Activated T-cell treated with anti-CD3 and anti-CD28 coated beads, Interleukin-2, amount 50 U/mL, for 24 hours (primary cell): ENCODE measurements around the gene RAD52.

Experiments
- DNase-seq: peaks from one replicate; pipeline ENCODE4 v3.0.0-alpha.2; 2020
- H3K27ac Mint-ChIP-seq: 2 replicates; pipeline ENCODE4 v1.8.0; 2020; ENCODE audit warnings: mild to moderate bottlenecking, mixed read lengths
- H3K27me3 Mint-ChIP-seq: 2 replicates; pipeline ENCODE4 v1.8.0; 2020; ENCODE audit warnings: mixed read lengths
- H3K36me3 Mint-ChIP-seq: 2 replicates; pipeline ENCODE4 v1.8.0; 2020; ENCODE audit warnings: low read depth, mixed read lengths
- H3K4me1 Mint-ChIP-seq: 2 replicates; pipeline ENCODE4 v1.8.0; 2020; ENCODE audit warnings: low read depth, mixed read lengths
- H3K4me3 Mint-ChIP-seq: 2 replicates; pipeline ENCODE4 v1.8.0; 2020; ENCODE audit warnings: mild to moderate bottlenecking, moderate library complexity, mixed read lengths
- H3K9me3 Mint-ChIP-seq: 2 replicates; pipeline ENCODE4 v1.8.0; 2020; ENCODE audit warnings: mixed read lengths

Gene RAD52

GRCh38 chr12:979349-979748 is 29.9 kb upstream of the RAD52 start:
- H3K4me3 Mint-ChIP-seq, result no peak overlapping the region
- peaks cover 6% of the 10 kb centered on the region for H3K4me1 Mint-ChIP-seq
- H3K9me3 Mint-ChIP-seq, result no peaks in the 10 kb centered on the region
- H3K27ac Mint-ChIP-seq, result no peak overlapping the region
- DNase-seq, result no peak
- H3K27me3 Mint-ChIP-seq, result no peaks in the 10 kb centered on the region
- H3K36me3 Mint-ChIP-seq, result no peaks in the 10 kb centered on the region

GRCh38 chr12:977156-977555 is 27.7 kb upstream of the RAD52 start:
- Mint-ChIP-seq H3K27me3 (no peaks in the 10 kb centered on the region), H3K36me3 (no peaks in the 10 kb centered on the region), H3K4me3 (no peak overlapping the region), H3K27ac (no peak overlapping the region), H3K4me1 (peaks cover 6% of the 10 kb centered on the region), H3K9me3 (no peaks in the 10 kb centered on the region)
- no peak for DNase-seq

- Mint-ChIP-seq H3K4me1 (peaks cover 6% of the 10 kb centered on the region), H3K9me3 (no peaks in the 10 kb centered on the region), H3K27ac (no peak overlapping the region), H3K36me3 (no peaks in the 10 kb centered on the region), H3K27me3 (no peaks in the 10 kb centered on the region), H3K4me3 (no peak overlapping the region)
- DNase-seq, result no peak
Observed at GRCh38 chr12:976644-977043, 27.1 kb upstream of the RAD52 start.

GRCh38 chr12:974271-974862 is 24.9 kb upstream of the RAD52 start:
- no peaks in the 10 kb centered on the region for H3K9me3 Mint-ChIP-seq
- no peak overlapping the region for H3K4me3 Mint-ChIP-seq
- DNase-seq, result no peak
- no peak overlapping the region for H3K27ac Mint-ChIP-seq
- no peaks in the 10 kb centered on the region for H3K36me3 Mint-ChIP-seq
- H3K4me1 Mint-ChIP-seq, result no peaks in the 10 kb centered on the region
- no peaks in the 10 kb centered on the region for H3K27me3 Mint-ChIP-seq

- no peaks in the 10 kb centered on the region for H3K9me3 Mint-ChIP-seq
- no peak overlapping the region for H3K4me3 Mint-ChIP-seq
- no peaks in the 10 kb centered on the region for H3K36me3 Mint-ChIP-seq
- H3K4me1 Mint-ChIP-seq, result no peaks in the 10 kb centered on the region
- no peak for DNase-seq
- no peak overlapping the region for H3K27ac Mint-ChIP-seq
- no peaks in the 10 kb centered on the region for H3K27me3 Mint-ChIP-seq
Observed at GRCh38 chr12:971991-972390, 22.5 kb upstream of the RAD52 start.

GRCh38 chr12:969821-970220 is 20.3 kb upstream of the RAD52 start:
- H3K4me1 Mint-ChIP-seq, result no peaks in the 10 kb centered on the region
- H3K9me3 Mint-ChIP-seq, result no peaks in the 10 kb centered on the region
- no peaks in the 10 kb centered on the region for H3K27me3 Mint-ChIP-seq
- H3K27ac Mint-ChIP-seq, result no peak overlapping the region
- no peaks in the 10 kb centered on the region for H3K36me3 Mint-ChIP-seq
- no peak for DNase-seq
- H3K4me3 Mint-ChIP-seq, result no peak overlapping the region

- no peaks in the 10 kb centered on the region for H3K27me3 Mint-ChIP-seq
- no peak for DNase-seq
- no peaks in the 10 kb centered on the region for H3K4me1 Mint-ChIP-seq
- H3K4me3 Mint-ChIP-seq, result no peak overlapping the region
- H3K36me3 Mint-ChIP-seq, result no peaks in the 10 kb centered on the region
- H3K27ac Mint-ChIP-seq, result no peak overlapping the region
- H3K9me3 Mint-ChIP-seq, result no peaks in the 10 kb centered on the region
Observed at GRCh38 chr12:968545-968944, 19.1 kb upstream of the RAD52 start.

- Mint-ChIP-seq H3K4me1 (no peaks in the 10 kb centered on the region), H3K9me3 (no peaks in the 10 kb centered on the region), H3K36me3 (no peaks in the 10 kb centered on the region), H3K27ac (no peak overlapping the region), H3K4me3 (no peak overlapping the region), H3K27me3 (no peaks in the 10 kb centered on the region)
- no peak for DNase-seq
Observed at GRCh38 chr12:967641-968040, 18.1 kb upstream of the RAD52 start.

GRCh38 chr12:966724-967123 is 17.2 kb upstream of the RAD52 start:
- H3K4me3 Mint-ChIP-seq, result no peak overlapping the region

GRCh38 chr12:958588-959123 is 9.2 kb upstream of the RAD52 start:
- Mint-ChIP-seq H3K27me3 (no peaks in the 10 kb centered on the region), H3K9me3 (no peaks in the 10 kb centered on the region), H3K4me3 (no peak overlapping the region), H3K36me3 (no peaks in the 10 kb centered on the region), H3K4me1 (peaks cover 4% of the 10 kb centered on the region), H3K27ac (no peak overlapping the region)
- no peak for DNase-seq

More at GRCh38 chr12:966724-967123, 17.2 kb upstream of the RAD52 start:
- Mint-ChIP-seq H3K4me1 (peaks cover 2% of the 10 kb centered on the region), H3K9me3 (no peaks in the 10 kb centered on the region), H3K36me3 (no peaks in the 10 kb centered on the region), H3K27me3 (no peaks in the 10 kb centered on the region), H3K27ac (no peak overlapping the region)
- DNase-seq, result no peak

GRCh38 chr12:955939-956338 is 6.4 kb upstream of the RAD52 start:
- Mint-ChIP-seq H3K9me3 (no peaks in the 10 kb centered on the region), H3K27me3 (no peaks in the 10 kb centered on the region), H3K27ac (no peak overlapping the region), H3K4me1 (peaks cover 7% of the 10 kb centered on the region), H3K36me3 (no peaks in the 10 kb centered on the region), H3K4me3 (no peak overlapping the region)
- DNase-seq, result no peak

GRCh38 chr12:954741-955140 is 5.2 kb upstream of the RAD52 start:
- peaks cover 7% of the 10 kb centered on the region for H3K4me1 Mint-ChIP-seq
- no peaks in the 10 kb centered on the region for H3K27me3 Mint-ChIP-seq
- H3K4me3 Mint-ChIP-seq, result no peak overlapping the region
- H3K36me3 Mint-ChIP-seq, result no peaks in the 10 kb centered on the region
- H3K27ac Mint-ChIP-seq, result no peak overlapping the region
- H3K9me3 Mint-ChIP-seq, result no peaks in the 10 kb centered on the region
- DNase-seq, result no peak

- H3K9me3 Mint-ChIP-seq, result no peaks in the 10 kb centered on the region
- H3K36me3 Mint-ChIP-seq, result peaks cover 8% of the 10 kb centered on the region
- no peaks in the 10 kb centered on the region for H3K27me3 Mint-ChIP-seq
- H3K4me3 Mint-ChIP-seq, result no peak overlapping the region
- H3K4me1 Mint-ChIP-seq, result peaks cover 11% of the 10 kb centered on the region
- DNase-seq, result no peak
- H3K27ac Mint-ChIP-seq, result no peak overlapping the region
Observed at GRCh38 chr12:953776-954175, 4.3 kb upstream of the RAD52 start.

- no peaks in the 10 kb centered on the region for H3K9me3 Mint-ChIP-seq
- DNase-seq, result no peak
- no peak overlapping the region for H3K4me3 Mint-ChIP-seq
- H3K36me3 Mint-ChIP-seq, result peaks cover 18% of the 10 kb centered on the region
- H3K4me1 Mint-ChIP-seq, result peaks cover 31% of the 10 kb centered on the region
- H3K27me3 Mint-ChIP-seq, result no peaks in the 10 kb centered on the region
- no peak overlapping the region for H3K27ac Mint-ChIP-seq
Observed at GRCh38 chr12:951176-951575, 1.7 kb upstream of the RAD52 start.

GRCh38 chr12:948238-948637 is 1.3 kb downstream of the RAD52 start:
- no peaks in the 10 kb centered on the region for H3K9me3 Mint-ChIP-seq
- H3K27ac Mint-ChIP-seq, result peak overlapping the region; percentile 39
- peaks cover 39% of the 10 kb centered on the region for H3K36me3 Mint-ChIP-seq
- no peak for DNase-seq
- H3K4me3 Mint-ChIP-seq, result peak overlapping the region; percentile 97
- H3K27me3 Mint-ChIP-seq, result no peaks in the 10 kb centered on the region
- peaks cover 40% of the 10 kb centered on the region for H3K4me1 Mint-ChIP-seq

GRCh38 chr12:946631-947030 is 2.9 kb downstream of the RAD52 start:
- Mint-ChIP-seq H3K36me3 (peaks cover 53% of the 10 kb centered on the region), H3K4me3 (peak overlapping the region; percentile 21), H3K27ac (peak overlapping the region; percentile 61), H3K9me3 (no peaks in the 10 kb centered on the region), H3K4me1 (peaks cover 42% of the 10 kb centered on the region), H3K27me3 (no peaks in the 10 kb centered on the region)
- no peak for DNase-seq
